ENCODE data around the gene KLHL40. TPM values are rescaled to one million over a fixed set of nuclear protein-coding genes. Genes with fewer than 3 reads are reported as not detected.

Gene KLHL40
- total and polyA plus RNA-seq, 8 donors: 0.12 TPM; not detected in 7

DNA sequence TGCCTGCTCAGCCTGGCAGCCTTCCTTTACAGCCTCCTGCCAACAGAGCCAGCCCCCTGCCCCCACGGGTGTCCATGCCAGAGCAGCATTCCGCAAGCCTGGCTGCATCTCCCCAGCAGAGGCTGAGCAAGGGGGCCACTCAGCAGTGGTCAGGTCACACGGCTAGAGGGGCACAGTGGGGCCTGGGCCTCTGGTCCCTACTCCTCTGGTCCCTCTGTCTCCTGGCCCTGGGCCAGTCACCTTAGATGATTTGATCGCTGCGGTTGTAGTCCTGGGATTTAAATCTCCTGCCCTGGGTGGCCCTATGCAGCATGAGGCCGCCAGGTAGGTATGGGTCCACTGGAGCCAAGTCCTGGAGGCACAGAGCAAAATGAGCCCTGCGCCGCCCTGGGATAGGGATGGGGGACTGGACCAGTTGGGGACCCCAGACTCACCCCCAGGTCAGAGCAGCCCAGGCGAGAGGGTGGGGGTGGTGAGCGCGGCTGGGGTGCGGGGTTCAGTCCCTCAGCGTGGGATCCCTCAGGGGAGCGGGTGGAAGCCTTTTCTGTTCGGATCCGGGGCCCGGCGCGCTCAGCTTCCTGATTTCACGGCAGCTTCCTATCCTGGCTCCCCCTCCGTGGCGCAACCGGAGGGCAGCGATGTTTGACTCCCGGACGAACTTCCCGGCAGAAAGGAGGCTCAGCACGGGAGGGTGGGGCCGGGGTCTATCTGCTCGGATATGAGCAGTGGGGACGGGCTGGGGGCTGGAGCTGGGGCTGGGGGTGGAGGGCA lies 31.6 kb upstream of the KLHL40 start, which contains the start of gene ZBTB47:
Gene ZBTB47 (plus strand): TSS at position 138 of the 771 bp plus-strand sequence. CDS start 4,659 bp downstream, outside the sequence.
- Histone ChIP-seq H3K36me3 (peaks cover 0 to 4% (median 1%) of the 10 kb centered on the region in 3 donors), H3K4me1 (peaks cover 0 to 18% (median 6%) of the 10 kb centered on the region in 3 donors), H3K9me3 (no peaks in the 10 kb centered on the region), H3K4me3 (peak within 1 kb of the TSS; percentile 65 to 84 (median 76)), H3K27me3 (no peaks in the 10 kb centered on the region), H3K27ac (peak within 1 kb of the TSS; percentile 69 to 73 (median 71))
- DNase-seq (peak in 5 of 6 donors; percentile 51 to 82 (median 64)), FAIRE-seq (no peak), ATAC-seq (peak; percentile 26 to 35 (median 30))
- intact Hi-C loops (cut with DNase I): no loop called here
- TF ChIP-seq, protein P1, sequence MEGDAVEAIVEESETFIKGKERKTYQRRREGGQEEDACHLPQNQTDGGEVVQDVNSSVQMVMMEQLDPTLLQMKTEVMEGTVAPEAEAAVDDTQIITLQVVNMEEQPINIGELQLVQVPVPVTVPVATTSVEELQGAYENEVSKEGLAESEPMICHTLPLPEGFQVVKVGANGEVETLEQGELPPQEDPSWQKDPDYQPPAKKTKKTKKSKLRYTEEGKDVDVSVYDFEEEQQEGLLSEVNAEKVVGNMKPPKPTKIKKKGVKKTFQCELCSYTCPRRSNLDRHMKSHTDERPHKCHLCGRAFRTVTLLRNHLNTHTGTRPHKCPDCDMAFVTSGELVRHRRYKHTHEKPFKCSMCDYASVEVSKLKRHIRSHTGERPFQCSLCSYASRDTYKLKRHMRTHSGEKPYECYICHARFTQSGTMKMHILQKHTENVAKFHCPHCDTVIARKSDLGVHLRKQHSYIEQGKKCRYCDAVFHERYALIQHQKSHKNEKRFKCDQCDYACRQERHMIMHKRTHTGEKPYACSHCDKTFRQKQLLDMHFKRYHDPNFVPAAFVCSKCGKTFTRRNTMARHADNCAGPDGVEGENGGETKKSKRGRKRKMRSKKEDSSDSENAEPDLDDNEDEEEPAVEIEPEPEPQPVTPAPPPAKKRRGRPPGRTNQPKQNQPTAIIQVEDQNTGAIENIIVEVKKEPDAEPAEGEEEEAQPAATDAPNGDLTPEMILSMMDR (IDR thresholded peaks at IDR 0.05): no peak
- WGBS, 2 donors: 3 to 5% methylated on average over 26 to 31 of the region's 31 CpGs

DNA sequence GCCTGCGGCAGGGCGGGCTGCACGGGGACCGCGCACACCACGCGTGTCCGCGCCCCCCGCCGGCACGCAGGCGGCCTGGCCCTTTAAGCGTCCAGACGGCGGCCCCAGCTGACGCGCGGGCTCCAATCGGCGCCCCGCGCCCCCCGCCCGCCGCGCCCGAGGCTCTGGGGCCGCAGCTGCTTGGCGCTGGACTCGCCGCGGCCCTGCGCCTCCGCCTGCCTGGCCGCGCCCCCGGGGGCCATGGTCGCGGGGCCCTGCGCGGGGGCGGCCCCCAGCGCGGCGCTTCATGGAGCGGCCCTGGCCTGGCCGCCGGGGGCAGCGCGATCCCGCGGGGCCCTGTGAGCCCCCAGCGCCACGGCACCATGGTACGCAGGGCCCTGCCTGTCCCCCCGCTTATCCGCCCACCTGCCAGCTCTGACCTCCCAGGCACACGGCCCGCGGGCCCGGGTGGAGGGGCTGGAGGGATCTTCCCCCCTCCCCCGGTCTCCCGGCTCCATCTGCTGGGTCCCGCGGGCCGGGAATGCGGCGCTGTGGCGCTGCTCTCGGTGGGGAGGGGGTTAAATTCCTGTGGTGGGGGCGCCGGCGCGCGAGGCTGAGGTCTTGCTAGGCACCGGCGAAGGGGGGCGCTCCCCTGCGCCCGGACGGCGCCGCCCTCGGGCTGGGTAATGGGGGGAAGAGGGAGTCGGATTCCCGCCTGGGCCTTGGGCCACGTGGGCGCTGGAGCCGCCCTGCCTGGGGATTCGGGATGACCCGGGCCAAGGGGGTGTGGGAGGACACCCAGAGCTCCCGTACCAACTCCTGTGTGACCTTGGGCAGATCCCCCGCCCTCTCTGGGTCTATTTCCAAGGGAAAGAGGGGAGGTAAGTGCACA lies 30.8 kb upstream of the KLHL40 start:
- H3K9me3 ChIP-seq: no peaks in the 10 kb centered on the region
- H3K4me1 ChIP-seq: peaks cover 0 to 18% (median 6%) of the 10 kb centered on the region in 3 donors
- ATAC-seq (peak; percentile 56 to 75 (median 60)), DNase-seq (peak; percentile 52 to 85 (median 70)), FAIRE-seq (no peak)
- H3K4me3 ChIP-seq: peak overlapping the region; percentile 65 to 84 (median 76)
- intact Hi-C loops (cut with DNase I): no loop called here
- TF ChIP-seq, protein P1 (IDR thresholded peaks at IDR 0.05): no peak
- H3K27ac ChIP-seq: peak overlapping the region; percentile 69 to 73 (median 71)
- 1% methylated on average over 37 to 94 of the region's 94 CpGs for WGBS, 2 donors
- peaks cover 0 to 5% (median 0%) of the 10 kb centered on the region in 3 donors for H3K36me3 ChIP-seq
- H3K27me3 ChIP-seq: no peaks in the 10 kb centered on the region

DNA sequence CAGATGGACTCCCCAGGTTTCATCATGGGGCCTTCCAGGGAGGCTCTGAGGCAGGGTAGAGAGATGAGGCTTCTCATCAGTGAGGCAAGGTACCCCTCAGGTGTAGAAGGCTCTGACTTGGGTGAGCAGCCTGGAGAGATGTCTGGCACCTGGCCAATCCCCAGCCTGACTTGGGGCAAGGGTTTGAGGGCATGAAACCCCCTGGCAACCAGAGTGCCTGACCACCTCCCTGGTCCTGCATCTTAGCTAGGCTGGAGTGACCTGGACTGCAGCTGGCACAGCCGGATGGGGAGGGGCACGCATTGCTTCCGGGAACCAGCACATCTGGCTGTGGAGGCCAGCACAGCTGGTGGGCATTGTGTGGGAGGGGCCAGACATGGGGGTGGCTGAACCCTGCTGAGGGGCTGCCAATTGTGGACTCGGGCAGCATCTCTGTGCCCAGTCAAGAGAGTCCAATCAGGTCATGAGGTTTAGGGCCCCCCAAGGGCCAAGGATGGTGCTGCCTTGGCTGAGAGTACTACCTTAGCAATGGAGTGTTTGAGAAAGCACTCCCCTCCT lies 29.9 kb upstream of the KLHL40 start:
- ATAC-seq: peak in 1 of 4 donors; percentile 9
- intact Hi-C loops (cut with DNase I): no loop called here
- TF ChIP-seq, protein P1 (IDR thresholded peaks at IDR 0.05): no peak
- Histone ChIP-seq H3K27me3 (no peaks in the 10 kb centered on the region), H3K36me3 (peaks cover 0 to 5% (median 0%) of the 10 kb centered on the region in 3 donors), H3K4me1 (peaks cover 0 to 18% (median 6%) of the 10 kb centered on the region in 3 donors), H3K9me3 (no peaks in the 10 kb centered on the region), H3K27ac (peak overlapping the region; percentile 69 to 73 (median 71)), H3K4me3 (peak overlapping the region in 2 of 4 donors; percentile 76 to 84)
- no peak for FAIRE-seq
- 38 to 42% methylated on average over 4 of the region's 4 CpGs for WGBS, 2 donors
- DNase-seq: peak; percentile 39 to 89 (median 62)

GRCh38 chr3:42655980-42656679 lies 29.2 kb upstream of the KLHL40 start:
- ATAC-seq (no peak), FAIRE-seq (no peak), DNase-seq (peak in 4 of 6 donors; percentile 34 to 46 (median 40))
- H3K27me3 ChIP-seq: no peaks in the 10 kb centered on the region
- peaks cover 0 to 5% (median 0%) of the 10 kb centered on the region in 3 donors for H3K36me3 ChIP-seq
- WGBS, 2 donors: 83 to 86% methylated on average over 6 of the region's 6 CpGs
- H3K4me1 ChIP-seq: peaks cover 0 to 18% (median 6%) of the 10 kb centered on the region in 3 donors
- peak overlapping the region in 1 of 4 donors; percentile 70 for H3K27ac ChIP-seq
- TF ChIP-seq, protein P1 (IDR thresholded peaks at IDR 0.05): no peak
- intact Hi-C loops (cut with DNase I): no loop called here
- no peak overlapping the region for H3K4me3 ChIP-seq
- H3K9me3 ChIP-seq: no peaks in the 10 kb centered on the region

All from pancreas (tissue), 10 donors.